Stimulated activated CD4-positive, alpha-beta T cell treated with anti-CD3 and anti-CD28 coated beads, Interleukin-15, amount 100 ng/mL, for 48 hours (primary cell): Measurements from ENCODE around the gene GLIS1.

Experiments used
- DNase-seq, 2 donors: peaks; one replicate each; pipeline ENCODE4 v3.0.0-alpha.2; 2020; ENCODE audit warnings: low read depth in 2 of 2

Gene GLIS1

DNA sequence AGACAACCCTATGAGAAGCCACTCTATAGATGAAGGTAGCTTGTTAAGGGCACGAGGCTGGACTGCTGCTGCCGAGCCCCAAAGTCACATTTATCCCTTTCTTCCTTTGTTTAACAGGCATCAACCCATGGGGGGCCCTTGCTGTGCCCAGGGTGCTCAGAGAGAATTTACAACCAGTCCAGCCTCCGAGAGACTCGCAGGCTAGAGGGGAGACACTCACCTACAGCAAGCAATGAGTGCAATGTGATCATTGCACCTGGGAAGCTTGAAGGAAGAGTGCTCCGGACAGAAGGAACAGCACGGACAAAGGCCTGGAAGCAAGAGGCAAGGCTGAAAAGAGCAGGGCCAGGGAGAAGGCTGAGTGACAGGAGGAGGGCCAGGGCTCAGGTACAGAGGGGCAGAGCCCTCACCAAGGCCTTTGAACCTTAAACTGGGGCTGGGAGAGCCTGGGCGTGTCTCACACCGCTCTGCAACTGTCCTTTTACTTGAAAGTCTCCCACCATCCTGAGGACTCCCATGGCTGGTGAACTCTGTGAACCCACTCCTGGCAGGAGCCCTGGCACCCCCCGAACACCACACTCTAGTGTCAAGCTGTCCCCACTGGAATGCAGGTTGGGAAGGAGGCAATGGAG, 252.5 kb downstream of the GLIS1 start:
- DNase-seq: no peak

DNA sequence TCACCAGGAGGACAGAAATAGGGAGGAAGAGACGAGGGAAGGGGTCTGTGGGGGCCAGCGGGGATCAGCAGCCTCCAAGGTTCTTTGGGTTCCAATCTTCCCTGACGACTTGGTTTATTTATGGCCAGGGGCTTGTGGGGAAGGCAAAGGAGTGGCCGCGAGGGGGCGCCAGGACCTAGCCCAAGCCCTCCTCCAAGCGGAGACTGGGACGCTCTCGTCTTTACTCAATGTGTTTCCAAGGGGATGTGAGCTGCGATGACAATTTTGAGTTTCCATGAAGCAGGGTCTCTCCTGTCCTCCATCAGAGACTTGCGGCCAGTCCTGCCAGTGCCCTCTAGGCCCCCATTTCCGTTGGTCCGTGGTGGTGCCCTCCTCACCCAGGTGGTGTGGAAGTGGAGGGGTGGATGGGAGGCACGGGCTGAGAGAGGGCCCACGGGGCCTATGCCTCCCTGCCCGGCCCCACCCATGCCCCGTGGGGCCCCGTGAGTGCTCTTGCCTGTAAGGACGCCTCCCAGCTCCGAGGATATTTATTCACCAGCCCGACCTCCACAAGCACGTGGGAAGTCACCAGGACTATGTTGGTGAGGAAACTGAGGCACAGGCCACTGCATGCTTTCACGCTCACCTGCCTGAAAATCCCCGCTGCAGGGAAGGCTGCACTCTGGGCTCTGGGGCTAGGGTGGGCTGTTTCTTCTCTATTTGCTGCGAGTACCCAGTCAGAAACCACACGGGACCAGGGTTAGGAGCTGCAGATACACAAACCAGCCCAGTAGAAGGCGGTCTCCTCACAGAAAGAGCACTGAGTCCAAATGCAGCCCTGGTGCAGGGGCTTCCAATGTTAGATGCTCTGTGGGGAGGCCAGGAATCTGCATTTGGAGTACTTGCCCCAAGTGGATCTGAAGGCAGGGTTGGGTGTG, 253.2 kb downstream of the GLIS1 start:
- peak; percentile 34 to 60 for DNase-seq

DNA sequence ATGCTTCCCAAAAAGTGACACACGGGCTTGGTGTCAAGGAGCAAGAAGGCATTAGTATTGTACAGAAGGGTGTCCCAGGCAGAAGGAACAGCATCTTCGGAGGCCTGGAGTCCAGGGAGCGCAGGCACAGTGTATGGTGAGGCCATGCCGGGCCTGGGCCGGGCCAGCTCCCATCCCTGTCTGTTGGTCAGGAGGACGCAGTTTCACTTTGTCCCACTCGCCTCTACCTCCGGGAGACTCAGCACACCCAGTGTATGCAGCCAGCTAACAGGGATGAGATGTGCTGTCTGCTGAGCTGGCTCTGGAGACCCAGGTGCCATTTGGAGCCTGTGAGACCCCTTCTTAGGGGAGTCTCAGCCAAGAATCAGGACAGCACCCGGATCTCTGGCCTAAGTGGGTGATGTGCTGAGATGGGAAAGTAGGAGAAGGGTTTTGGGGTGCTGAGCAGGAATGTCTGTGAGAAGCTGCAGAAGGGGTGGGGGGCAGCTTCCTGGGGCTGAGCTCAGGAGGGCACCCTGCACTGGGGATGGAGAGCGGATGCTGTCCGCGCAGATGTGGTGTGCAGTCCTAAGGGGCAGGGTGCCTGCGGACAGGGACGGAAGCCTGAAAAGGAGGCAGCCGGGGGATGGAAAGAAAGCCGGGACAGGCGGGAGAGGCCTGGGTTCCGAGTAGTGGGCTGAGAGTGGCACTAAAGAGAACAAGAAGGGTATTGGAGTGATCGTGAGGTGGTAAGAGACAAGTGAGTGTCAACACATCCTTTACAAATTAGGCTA, 254.1 kb downstream of the GLIS1 start:
- no peak for DNase-seq

DNA sequence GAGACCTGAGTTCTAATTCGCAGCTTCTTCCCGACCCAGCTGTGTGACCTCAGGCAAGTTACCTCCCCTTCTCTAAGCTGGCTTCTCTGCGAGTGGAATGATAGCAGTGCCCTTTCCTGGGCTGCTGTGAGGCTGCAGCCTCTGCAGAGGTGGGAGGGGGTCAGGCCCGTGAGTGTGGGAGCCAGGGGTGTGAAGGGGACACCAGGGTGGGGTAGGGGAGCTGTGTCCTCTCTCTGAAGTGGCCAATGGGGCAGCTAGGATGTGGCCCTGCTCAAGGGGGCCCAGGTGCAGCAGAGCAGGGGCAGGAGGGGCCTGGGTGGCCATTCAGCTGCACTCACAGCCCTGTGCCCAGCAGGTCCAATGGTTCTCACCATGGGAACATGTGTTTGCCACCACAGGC, 255.3 kb downstream of the GLIS1 start:
- no peak for DNase-seq

DNA sequence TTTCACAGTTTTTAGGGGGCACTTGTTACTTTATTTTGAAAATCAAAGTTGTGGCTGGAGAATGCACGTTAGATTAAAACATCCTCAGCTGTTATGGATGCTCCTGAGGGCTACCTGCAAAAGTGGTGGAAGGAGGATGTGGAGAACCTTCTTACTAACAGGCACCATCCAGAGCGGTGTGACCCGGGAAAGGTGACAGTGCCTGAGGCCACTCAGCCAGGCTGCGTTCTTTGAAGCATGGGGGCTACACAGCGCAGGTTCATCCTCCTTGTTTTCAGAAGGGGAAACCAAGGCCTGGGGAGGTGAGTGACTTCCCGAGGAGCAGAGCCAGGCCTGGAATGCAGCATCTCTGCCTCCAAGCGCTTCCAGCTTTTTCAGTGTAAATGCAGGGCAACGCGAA, 255.8 kb downstream of the GLIS1 start:
- DNase-seq: no peak

DNA sequence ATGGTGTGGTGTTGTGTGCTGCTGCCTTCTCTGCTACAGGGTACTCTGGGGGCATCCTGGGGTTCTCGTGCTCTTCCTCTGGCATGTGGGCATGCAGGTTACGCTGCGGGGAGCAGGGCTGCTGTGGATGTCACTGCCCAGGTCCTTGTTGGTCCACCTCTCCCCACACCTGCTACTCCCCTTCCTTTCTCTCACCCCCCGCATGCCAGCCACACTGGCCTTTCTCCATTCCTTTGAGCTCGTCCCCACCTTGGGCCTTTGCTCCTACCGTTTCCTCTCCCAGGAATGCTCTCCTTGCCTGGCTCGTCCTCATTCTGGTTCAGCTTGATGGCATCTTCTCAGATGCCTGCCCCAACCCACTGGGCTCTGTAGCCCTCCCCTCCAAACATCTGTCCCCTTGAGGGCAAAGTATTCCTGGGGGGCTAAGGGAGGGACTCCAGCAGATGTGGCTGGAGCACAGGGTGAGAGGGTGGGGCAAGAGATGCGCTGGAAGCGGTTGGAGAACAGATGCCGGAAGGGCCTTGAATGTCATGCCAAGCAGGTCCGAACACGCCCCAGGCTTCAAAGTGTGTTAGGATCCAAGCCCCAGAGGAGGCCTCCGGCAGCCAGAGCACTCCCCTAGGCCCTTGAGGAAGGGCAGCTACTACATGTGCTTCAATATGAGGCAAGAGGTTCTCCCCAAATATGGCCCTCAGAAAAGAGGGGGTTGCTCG, 256.4 kb downstream of the GLIS1 start:
- DNase-seq: no peak

DNA sequence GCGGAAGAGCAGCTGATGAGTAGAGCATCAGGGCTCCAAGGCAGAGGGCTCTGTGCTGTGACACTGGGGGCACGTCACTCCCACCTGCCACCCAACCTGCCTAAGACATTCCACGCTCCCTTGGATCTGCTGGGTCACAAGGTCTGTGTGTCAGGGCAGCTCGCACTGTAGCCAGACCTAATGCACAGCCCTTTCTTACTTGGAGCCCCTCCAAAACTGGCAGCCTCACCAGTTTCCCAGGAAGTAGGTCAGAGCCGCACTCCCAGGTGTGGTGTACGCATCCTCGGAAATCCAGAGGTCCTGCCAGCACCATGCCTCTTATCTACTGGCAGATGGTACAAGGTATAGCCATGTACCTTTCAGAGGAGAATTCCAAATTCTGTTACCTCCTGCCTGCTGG, 257.5 kb downstream of the GLIS1 start:
- DNase-seq: no peak

DNA sequence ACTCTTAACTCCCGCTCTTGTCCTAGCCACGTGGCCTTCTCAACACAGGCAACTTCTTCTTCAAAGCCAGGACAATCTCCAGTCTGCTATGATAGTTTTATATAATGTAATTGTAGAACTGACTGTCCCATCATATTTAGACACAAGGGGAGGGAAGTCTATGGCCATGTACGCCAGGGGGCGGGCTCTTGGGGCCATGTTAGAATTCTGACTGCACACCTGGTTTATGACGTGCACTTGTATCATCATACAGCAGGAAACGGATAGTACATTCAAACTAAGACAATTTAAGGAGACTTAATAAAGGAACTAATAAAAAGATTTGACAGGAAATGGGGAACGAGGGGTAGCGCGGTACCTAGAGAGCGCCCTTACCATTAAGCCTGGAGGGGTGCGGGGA, 258.3 kb downstream of the GLIS1 start:
- no peak for DNase-seq

DNA sequence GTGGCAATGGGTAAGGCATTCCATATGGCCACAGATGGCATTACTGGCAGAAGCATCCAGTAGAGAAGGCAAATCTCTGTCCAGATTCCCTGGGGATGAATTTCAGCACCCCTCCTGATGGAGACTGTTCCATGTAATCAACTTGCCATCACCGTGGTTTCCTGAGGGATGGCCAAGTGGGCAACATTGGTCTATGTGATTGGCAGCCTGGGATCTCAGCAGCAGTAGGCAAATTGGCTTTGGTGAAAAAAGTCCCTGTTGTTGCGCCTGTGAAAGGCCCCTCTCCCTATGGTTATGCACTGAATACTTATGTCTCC, 260.5 kb downstream of the GLIS1 start:
- DNase-seq: no peak

DNA sequence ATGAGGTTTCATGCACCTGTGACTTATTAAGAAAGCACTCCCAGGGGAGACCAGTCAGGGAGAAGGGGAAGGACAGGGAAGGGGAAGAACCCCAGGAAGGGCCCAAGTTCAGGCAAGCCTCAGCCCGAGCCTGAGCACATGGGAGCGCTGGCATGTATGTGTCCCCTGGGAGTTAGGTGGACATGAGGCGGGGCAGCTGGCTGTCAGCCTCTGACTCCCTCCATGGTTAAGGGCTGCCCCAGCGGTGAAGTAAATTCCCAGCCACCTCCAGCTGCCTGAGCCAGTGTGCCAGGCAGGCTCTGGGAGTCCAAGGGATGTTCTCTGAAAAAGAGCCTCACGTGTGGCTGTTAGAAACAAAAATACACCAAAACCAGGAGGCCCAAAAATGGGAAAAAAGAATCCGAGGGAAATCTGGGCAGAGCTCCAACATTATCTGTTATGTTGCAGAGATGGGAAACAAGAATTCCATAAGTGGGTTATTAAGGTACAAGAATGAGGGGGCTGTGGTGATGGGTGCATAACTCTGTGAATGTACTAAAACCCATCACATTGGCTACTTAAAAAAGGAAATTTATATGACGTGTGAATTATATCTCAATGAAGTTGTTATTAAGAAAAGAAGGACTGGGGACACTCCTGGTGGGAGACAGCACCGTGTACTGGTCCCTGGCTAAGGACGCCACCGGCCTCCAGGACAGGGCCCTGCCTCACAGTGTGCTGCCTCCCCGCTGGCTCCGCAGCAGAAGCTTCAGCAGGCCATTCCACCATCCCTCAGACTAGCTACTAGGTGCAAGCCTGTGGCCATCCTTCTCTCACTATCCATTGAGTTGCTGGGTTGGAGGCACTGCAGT, 261.1 kb downstream of the GLIS1 start:
- DNase-seq: no peak

DNA sequence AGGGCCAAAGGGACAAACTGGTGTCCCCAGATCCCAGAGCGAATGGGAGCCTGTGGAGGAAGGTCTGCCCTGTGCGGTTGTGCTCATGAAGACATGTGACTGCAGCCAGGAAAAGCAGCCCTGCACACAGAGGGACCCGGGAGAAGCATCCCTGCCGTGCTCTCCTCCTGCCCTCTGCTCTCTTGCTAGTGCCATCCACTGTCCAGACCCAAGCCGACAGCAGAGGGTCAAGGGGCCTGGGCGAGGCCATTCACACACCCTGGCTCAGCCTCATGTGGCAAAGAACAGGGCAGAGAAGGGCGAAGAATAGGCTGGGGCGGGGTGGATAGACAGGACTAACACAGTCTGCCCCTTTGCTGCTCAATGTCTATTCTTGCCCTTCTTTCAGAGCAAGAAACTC, 262.4 kb downstream of the GLIS1 start:
- DNase-seq: no peak

DNA sequence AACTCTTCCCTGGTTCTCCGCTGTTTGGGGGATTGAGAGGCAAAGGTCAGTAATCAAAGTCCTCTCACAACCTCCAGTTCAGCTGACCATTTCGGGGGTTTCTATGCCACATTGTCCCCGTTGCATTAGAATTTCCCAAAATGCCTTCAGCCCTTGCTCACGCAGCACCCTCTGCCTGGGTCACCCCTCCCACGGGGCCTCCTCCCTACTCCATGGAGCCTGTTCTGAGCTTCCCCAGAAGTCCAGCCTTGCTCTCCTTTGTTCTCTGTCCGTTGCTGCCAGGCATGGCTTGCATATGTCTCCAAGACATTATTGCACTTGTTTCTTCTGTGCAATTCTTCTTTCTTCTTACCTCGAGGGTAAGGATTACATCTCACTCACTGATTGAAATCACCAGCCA, 263.3 kb downstream of the GLIS1 start:
- no peak for DNase-seq

DNA sequence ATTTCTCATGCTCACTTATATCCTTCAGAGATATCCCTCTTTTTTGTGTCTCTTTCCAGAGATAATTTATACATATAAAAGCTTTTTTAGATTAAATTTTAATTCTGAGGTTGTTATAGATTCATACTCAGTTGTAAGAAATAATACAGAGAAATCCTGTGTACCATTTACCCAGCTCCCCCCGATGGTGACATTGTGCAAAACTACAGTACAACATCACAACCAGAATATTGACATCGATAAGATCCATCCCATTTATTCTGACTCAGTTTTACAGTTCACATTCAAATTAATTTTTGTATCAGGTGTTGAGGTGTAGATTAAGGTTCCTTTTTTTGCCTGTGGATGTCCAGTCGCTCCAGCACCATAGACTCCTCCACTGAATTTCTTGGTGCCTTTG, 265.5 kb downstream of the GLIS1 start:
- no peak for DNase-seq

DNA sequence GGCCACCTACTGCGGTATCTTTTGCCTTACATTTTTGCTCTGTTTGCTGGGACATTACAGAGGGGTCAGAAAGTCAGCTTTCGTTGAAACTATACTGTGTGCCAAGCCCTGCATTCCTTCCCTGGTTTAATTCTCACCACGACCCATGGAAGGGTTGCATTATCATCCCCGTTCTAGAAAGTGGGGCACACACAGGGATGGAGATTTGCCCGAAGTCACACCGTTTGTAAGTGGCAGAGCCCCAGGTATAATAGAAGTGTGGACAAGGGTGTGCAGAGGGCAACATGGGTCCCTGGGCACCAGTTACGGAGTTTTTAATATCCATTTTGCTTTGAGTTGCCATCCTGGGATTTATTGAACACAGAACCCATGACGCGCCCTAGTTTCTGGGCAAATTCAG, 268.0 kb downstream of the GLIS1 start:
- DNase-seq: no peak

DNA sequence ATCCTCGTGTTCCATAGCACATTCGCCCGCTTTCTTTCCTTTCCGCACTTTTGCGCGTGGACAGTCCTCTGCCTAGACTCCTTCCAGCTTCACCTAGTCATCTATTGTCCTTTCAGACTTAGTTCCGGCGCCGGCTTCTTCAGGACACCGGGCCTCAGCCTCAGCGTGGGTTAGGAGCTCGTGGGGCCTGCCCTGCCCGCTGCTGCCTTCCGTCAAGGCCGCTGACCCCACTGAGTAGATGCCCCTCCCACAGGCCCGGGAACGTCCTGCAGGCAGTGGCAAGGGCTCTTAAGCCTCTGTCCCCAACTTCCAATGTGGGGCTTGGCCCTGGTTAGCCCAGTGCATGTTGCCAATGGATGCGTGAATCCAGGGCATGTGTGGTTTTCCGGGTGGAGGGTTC, 268.4 kb downstream of the GLIS1 start:
- no peak for DNase-seq

DNA sequence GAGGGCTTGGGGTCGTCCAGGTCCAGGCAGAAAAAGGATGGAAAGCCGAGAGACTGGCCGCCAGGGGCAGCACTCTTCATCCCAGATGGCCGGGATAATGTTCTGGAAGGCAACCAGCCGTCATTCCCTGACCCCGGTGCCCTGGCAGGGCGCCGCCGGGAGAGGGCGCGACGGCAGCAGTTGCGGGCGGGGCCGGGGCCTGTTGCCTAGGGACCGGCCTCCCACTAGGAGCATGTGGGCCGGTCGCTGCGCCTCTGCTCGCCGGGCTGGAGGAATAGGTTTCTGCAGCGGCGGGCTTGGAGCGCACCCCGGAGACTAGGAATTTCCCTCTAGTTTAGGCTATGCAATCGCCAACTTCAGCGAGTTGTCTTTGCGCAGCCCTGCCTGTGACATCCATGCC, 268.8 kb downstream of the GLIS1 start:
- no peak for DNase-seq

DNA sequence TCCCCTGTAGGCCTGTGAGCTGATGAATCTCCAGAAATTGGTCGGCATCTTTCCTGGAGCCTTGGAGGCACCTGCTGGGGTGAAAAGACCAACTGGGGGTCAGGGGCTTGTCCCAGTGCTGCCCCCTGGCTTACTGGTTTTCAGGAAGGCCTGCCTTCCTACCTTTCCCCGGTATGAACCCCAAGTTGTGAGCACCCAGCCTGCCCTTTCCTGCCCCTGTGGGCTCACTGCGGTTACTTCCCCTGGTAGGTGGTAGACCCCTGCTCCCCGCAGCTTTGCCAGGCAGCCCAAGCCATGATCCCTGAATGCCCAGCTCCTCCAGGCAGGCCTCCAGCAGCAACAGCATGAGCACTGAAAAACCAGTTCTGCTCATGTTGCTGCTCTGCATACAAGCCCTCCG, 269.6 kb downstream of the GLIS1 start:
- no peak for DNase-seq

DNA sequence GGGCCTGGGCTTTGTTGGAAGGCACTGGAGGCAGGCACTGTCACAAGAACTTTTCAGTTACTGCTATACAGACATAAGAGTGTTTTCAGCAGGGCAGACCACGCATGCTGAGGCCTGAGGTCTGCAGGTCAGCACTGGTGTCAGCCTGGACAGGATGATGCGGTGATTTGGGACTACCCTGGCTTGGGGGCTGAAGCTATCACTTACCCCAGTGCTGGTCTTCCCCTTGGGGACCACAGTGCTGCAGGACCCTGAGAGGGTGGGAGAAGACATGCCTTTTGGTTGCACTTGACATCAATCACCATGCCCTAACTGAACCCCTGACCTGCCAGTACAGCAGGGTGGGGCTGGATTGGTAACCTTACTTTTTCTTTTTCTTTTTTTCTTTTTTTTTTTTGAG, 270.6 kb downstream of the GLIS1 start:
- no peak for DNase-seq

DNA sequence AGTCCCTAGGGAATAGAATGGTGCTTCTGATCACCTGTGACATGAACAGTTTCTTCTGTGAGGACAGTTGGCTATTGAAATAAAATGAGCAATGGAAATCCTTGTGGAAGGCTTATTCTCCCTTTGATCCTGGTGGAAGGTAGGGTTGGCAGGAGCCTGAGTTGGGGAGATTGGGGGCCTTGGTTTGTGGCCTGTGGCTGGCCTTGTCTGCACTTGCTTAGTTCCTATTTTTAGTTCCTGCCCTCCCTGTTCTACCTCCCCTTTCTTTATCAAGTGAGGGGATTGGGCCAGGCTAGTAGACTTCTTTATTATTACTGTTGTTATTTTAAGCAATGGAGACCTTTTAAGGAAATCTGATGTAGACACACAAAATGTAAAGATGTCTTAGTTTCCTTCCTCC, 271.6 kb downstream of the GLIS1 start:
- no peak for DNase-seq

DNA sequence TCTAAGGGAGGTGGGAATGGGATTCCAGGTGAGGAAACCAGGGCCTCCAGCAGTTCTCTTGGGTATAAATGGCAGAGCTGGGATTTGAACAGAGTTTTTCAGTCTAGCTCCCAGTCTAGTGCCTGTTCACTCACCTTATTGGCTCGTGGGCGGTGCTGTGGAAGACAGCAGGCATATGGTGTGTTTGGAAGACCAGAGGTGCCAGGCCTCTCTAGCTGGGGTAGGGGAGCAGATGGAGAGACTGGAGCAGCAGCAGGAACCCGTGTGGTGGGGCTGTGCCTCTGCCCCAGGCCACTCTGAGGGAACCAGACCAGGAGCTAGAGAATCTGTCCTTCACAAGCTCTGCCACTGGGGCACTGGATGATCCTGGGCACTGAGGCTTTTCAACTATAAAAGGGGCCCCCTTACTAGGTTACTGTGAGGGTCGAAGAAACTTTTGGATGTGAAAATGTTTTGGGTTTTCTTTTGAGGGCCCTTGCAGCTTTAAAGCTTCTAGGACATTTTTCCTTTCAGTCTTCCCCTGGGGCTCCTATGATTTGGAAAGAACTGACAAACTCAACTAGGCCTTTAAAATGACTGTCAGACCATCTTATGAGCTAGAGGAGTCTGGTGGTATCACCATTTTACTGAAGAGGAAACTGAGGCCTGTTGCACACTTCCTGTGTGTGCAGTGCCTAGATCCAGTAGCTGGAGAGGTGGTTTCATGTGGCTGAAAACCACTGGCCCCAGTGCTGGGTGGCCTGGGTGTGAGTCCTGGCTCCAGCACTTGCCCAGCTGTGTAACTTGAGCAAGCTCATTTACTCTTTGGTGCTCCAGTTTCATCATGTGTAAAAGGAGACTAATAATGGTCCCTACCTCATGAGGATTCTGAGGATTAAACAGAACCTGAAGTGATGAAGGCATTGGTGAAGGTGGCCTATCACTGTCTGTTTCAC, 273.7 kb downstream of the GLIS1 start:
- no peak for DNase-seq
